Nephron progenitor cell (in vitro differentiated cells): Measurements from ENCODE around the gene LIG1.
A peak's percentile ranks its signal among the peaks of the same experiment; 100 is the strongest.

Experiments
- DNase-seq: peaks from one replicate; pipeline ENCODE4 v3.0.0; 2021
- H3K27ac Mint-ChIP-seq: 2 replicates; pipeline ENCODE4 v1.8.0; 2021; ENCODE audit warnings: mild to moderate bottlenecking, moderate library complexity, mixed read lengths
- H3K27me3 Mint-ChIP-seq: 2 replicates; pipeline ENCODE4 v1.8.0; 2021; ENCODE audit warnings: mild to moderate bottlenecking, low read depth, mixed read lengths; ENCODE audit not compliant: poor library complexity
- H3K36me3 Mint-ChIP-seq: 2 replicates; pipeline ENCODE4 v1.8.0; 2021; ENCODE audit warnings: low read depth, mixed read lengths
- H3K4me1 Mint-ChIP-seq: 2 replicates; pipeline ENCODE4 v1.8.0; 2021; ENCODE audit warnings: mixed read lengths
- H3K4me3 Mint-ChIP-seq: 2 replicates; pipeline ENCODE4 v1.8.0; 2021; ENCODE audit warnings: mild to moderate bottlenecking, moderate library complexity, mixed read lengths
- H3K9me3 Mint-ChIP-seq: 2 replicates; pipeline ENCODE4 v1.8.0; 2021; ENCODE audit warnings: mild to moderate bottlenecking, moderate library complexity, mixed read lengths
- CTCF ChIP-seq: fragments of 200-600 bp; sonication (generic); IDR thresholded peaks from 2 replicates; pipeline ENCODE4 v1.5.0; 2021; ENCODE audit warnings: antibody characterized with exemption

The LIG1 gene

GRCh38 chr19:48194844-48195830 lies 25.0 kb upstream of the LIG1 start:
- no peak for DNase-seq

GRCh38 chr19:48194041-48194843 lies 24.1 kb upstream of the LIG1 start:
- Mint-ChIP-seq H3K4me3 (no peak overlapping the region), H3K27ac (no peak overlapping the region), H3K4me1 (peaks cover 8% of the 10 kb centered on the region), H3K27me3 (no peaks in the 10 kb centered on the region), H3K9me3 (peaks cover 12% of the 10 kb centered on the region), H3K36me3 (peaks cover 59% of the 10 kb centered on the region)
- peak; percentile 39 for TF ChIP-seq CTCF
- DNase-seq: peak; percentile 16

More at GRCh38 chr19:48194844-48195830, 25.0 kb upstream of the LIG1 start:
- Mint-ChIP-seq H3K4me3 (no peak overlapping the region), H3K9me3 (peaks cover 6% of the 10 kb centered on the region), H3K27ac (no peak overlapping the region), H3K27me3 (no peaks in the 10 kb centered on the region), H3K4me1 (peaks cover 8% of the 10 kb centered on the region), H3K36me3 (peaks cover 50% of the 10 kb centered on the region)
- TF ChIP-seq CTCF: no peak

- peaks cover 25% of the 10 kb centered on the region for H3K9me3 Mint-ChIP-seq
- H3K27ac Mint-ChIP-seq: no peak overlapping the region
- peaks cover 8% of the 10 kb centered on the region for H3K4me1 Mint-ChIP-seq
- H3K27me3 Mint-ChIP-seq: no peaks in the 10 kb centered on the region
- TF ChIP-seq CTCF: no peak
- no peak overlapping the region for H3K4me3 Mint-ChIP-seq
- DNase-seq: no peak
- H3K36me3 Mint-ChIP-seq: peaks cover 74% of the 10 kb centered on the region
These were observed 22.6 kb upstream of the LIG1 start for GRCh38 chr19:48192750-48193149.

GRCh38 chr19:48190885-48191284 lies 20.7 kb upstream of the LIG1 start:
- no peaks in the 10 kb centered on the region for H3K4me1 Mint-ChIP-seq
- H3K4me3 Mint-ChIP-seq: no peak overlapping the region
- H3K27ac Mint-ChIP-seq: no peak overlapping the region
- no peak for TF ChIP-seq CTCF
- H3K36me3 Mint-ChIP-seq: peaks cover 70% of the 10 kb centered on the region
- no peak for DNase-seq
- no peaks in the 10 kb centered on the region for H3K27me3 Mint-ChIP-seq
- peaks cover 27% of the 10 kb centered on the region for H3K9me3 Mint-ChIP-seq

GRCh38 chr19:48190288-48190884 lies 20.2 kb upstream of the LIG1 start:
- H3K27ac Mint-ChIP-seq: no peak overlapping the region
- H3K4me3 Mint-ChIP-seq: no peak overlapping the region
- H3K4me1 Mint-ChIP-seq: no peaks in the 10 kb centered on the region
- peak; percentile 57 for DNase-seq
- H3K36me3 Mint-ChIP-seq: peaks cover 70% of the 10 kb centered on the region
- peak; percentile 37 for TF ChIP-seq CTCF
- no peaks in the 10 kb centered on the region for H3K27me3 Mint-ChIP-seq
- H3K9me3 Mint-ChIP-seq: peaks cover 27% of the 10 kb centered on the region
